HG03342 (cell line): Measurements from ENCODE around the gene NDRG3.
"Not testable (repeated sequence)": the region's sequence is repeated elsewhere in the genome, so short reads cannot be mapped to it uniquely, and the experiment has no call there.

Experiments used
- ATAC-seq: cut with Tn5 transposase; IDR thresholded peaks from one replicate; pipeline ENCODE4 v1.9.1; 2021; ENCODE audit warnings: mild to moderate bottlenecking, moderate library complexity; ENCODE audit not compliant: unreplicated experiment

Gene NDRG3

DNA sequence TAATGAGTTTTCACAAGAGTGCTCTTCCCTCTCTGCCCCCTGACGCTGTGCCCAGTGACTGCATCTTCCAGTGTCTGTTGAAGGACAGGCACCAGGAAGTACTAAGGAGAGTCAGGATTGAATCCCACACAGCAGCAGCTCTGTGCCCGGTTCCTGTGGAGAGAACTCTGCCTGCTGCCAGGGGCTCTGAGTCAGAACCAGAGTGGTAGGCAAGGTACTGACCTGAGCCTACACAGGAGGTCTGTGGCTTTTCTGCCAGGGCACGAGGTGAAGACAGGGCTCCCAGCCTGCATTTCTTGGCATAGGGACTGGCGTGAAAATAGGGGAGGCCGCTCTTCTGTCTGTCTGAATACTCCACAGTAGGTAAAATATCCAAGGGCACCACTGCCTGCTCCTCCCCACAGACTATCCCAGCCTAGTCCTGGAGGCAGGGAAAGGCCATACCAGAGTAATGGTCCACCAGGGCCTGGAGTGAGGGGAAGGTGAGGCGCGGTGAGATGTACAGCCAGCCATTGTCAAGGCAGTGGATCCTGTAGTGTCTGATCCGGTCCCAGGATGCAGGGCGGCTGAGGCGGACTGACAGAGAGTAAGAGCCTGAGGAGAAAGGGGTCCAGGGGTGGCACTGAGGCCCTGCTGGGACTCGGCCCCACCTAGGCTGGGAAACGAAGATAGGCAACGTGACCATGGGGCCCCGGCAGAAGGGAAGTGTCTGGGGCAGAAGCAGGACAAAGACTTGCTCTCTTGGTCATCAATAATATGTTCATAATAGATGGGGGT lies 130.9 kb downstream of the NDRG3 start:
- ATAC-seq, result no peak

DNA sequence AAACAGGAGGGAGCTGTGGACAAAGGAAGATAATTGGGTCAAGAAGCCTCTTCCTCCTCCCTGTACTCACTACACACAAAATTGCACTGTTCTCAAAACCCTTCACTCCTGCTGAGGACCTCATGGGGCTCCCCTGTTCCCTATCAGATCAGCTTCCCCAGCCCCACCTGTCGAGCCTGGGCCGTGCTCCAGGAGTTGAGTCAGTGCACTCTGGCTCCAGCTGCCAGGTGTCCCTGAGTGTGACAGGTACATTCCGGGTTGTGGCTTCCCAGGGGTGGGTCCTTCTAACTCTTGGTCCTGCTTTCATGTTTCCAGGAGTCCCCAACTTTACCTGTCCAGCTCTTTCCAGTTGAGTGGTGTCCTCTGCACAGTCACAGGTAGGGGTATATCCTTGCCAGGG lies 131.9 kb downstream of the NDRG3 start:
- ATAC-seq, result no peak

DNA sequence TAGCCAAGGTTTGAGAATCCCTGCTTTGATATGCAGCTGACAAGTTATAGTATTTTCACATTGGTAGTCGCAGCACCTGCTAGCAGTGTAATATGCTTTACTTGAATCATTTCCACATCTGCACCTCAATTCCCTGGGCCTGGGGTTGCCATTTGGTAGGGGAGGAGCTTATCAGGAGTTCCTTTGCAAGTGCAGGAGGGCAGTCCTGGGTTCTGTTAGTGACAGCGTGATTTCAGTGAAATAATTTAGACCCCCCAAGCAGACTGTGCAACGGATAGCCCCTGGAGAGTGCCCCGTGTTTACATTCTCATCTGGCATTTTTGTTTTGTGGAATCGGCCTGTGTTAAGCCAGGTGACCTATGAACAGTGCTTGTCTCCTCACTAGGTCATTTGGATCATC lies 134.3 kb downstream of the NDRG3 start:
- no peak for ATAC-seq

DNA sequence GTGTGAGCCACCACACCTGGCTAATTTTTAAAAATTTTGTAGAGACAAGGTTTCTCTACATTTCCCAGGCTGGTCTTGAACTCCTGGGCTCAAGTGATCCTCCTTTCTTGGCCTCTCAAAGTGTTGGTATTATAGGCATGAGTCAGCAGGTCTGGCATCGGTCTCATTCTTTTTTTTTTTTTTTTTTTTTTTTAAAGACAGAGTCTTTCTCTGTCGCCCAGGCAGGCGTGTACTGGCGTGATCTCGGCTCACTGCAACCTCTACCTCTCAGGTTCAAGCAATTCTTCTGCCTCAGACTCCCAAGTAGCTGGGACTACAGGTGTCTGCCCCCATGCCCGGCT lies 137.5 kb downstream of the NDRG3 start:
- ATAC-seq, result not testable (repeated sequence)

DNA sequence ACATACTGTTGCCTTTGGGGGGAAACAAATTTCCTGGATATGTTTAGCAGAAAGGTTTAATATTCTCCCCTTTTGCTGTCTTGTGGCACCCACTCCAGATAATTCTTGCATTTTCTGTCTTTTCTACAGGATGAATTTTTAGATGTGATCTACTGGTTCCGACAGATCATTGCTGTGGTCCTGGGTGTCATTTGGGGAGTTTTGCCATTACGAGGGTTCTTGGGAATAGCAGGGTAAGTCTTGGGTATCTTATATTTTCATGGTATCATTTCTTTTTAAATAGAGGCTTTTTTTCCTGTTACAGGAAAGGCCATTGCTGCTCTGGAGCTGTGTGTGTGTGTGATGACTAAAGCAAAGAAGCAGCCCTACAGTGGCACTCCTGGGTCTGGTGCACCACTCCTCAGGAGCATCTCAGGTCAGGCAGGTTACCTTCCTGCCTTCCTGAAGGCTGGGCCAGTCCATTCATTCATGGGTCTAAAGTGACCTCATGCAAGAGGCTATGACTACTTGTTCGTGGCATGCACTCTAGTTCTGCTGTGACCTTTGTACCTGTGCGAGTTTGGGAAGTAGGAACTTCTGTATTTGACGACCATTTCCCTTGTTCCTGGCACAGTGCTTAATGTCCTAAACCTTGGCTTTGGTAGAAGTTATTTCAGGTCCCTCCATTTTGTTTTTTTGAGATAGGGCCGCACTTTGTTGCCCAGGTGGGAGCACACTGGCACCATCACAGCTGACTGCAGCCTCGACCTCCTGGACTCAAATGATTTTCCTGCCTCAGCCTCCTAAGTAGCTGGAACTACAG lies 138.1 kb downstream of the NDRG3 start:
- no peak for ATAC-seq

DNA sequence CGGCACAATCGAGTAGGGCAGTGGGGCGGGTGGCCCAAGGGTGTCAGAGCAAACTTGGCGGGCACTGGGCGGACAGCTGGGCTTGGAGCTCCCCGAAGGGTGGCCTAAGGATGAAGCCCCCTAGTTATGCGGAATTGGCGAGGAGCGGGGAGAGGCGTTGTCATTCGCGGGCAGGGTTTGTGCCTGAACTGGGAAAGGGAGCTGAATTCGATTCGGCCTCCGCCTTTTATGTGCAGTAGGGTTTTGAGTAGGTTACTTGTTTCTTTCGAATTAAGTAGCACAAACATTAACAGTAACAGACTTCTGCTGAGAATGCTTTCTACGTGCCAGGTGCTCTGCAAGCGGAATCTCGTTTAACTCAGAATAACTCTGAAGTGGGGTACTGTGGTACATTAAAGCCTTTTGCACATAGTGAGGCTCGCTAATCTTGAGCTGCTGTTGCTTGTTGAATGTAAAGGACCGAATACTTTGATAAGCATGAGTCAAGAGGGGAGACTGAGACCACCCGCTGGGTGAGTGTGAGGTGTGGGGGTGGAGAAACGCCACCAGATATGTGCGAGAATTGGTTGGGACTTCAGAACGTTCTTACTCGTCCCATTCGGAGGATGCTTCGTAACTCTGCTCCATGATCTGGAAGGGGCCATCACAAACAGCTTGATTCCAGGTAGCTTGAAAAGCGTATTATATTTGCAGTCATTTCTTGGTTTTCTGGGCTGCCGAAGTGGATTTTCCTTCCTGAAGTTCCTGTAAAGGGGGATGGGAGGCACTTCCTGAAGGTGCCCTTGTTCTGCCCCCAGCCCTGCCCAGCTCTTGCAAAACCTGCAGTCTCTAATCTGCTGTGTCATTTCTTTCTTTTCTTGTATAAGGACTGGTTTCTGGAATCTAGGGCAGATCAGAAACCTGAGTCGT lies 139.5 kb downstream of the NDRG3 start:
- no peak for ATAC-seq

DNA sequence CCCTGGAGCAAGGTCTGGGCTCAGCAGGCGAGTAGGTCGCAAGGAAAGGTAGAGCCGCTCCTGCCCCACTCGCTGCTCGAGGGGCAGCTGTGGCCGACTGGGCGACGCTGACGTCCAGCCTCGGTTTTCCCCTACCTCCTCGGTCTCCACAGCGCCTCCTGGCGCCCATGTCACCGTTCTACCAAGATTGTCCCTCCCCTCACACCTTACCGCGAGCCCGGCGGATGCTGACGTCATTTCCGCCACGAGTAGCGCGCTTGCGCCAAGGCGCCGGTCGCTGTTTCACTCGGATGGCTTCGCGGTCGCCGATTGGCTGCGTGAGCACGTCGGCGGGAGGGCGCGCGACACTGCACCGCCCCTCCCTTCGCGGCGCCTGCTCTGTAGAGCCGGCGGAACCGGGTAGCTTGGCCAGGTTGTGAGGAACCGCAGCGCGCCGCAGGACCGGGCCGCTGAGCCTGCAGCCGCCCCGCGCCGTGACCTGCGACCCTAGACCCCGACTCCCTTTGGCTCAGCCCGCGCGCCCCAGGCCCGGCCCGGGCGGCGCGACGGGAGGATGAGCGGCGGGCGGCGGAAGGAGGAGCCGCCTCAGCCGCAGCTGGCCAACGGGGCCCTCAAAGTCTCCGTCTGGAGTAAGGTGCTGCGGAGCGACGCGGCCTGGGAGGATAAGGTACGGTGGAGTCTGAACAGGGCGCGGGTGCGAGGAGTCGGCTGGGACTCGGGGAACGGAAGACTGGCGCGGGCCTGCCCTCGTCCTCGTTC lies 140.3 kb downstream of the NDRG3 start, which contains the start of gene RAB5IF:
Gene RAB5IF (plus strand): TSS at position 381 of the 759 bp plus-strand sequence. CDS start 173 bp downstream, at position 554.
- ATAC-seq, result peak; percentile 72

DNA sequence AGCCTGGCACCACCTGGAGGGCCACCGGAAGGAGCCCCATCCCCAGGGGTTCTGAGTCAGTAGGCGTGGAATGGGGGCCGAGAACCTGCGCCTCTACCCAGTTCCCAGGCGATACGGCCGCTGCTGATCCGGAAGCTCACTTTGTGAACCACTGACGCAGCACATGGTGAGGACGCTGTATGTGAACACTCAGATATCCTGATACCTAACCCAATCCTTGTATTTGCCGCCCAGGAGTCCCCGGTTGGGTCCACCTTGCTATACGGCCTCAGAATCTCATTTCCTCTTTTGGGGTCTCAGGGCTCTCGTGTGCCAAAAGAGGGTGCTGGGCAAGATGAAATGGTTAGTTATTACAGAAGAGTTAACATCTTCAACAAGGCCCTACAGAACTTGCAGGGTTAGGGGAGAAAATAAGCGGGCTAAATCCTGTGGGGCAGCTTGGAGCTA lies 140.9 kb downstream of the NDRG3 start:
- peak; percentile 35 for ATAC-seq
